HEK293T (cell line): ENCODE measurements around the gene TMEM178B.

Experiments used
- ARNT ChIP-seq: fragments of 450-650 bp; IDR thresholded peaks from 2 replicates; pipeline ENCODE4 v1.6.1; 2017; ENCODE audit warnings: mild to moderate bottlenecking
- BHLHE40 ChIP-seq: fragments of 450-650 bp; IDR thresholded peaks from 2 replicates; pipeline ENCODE4 v1.6.1; 2016; ENCODE audit warnings: mild to moderate bottlenecking, moderate library complexity, borderline replicate concordance
- ELF4 ChIP-seq: fragments of 450-650 bp; IDR thresholded peaks from 2 replicates; pipeline ENCODE4 v1.6.1; 2017; ENCODE audit warnings: antibody characterized with exemption
- FOXA1 ChIP-seq: fragments of 450-650 bp; IDR thresholded peaks from 2 replicates; pipeline ENCODE4 v1.6.1; 2016; ENCODE audit warnings: mild to moderate bottlenecking
- FOXK2 ChIP-seq: fragments of 450-650 bp; IDR thresholded peaks from 2 replicates; pipeline ENCODE4 v1.6.1; 2016; ENCODE audit warnings: mild to moderate bottlenecking
- HDGF ChIP-seq: fragments of 450-650 bp; IDR thresholded peaks from 2 replicates; pipeline ENCODE4 v1.6.1; 2017; ENCODE audit warnings: antibody characterized with exemption, borderline replicate concordance
- L3MBTL2 ChIP-seq: fragments of 450-650 bp; conservative IDR thresholded peaks from 2 replicates; pipeline ENCODE4 v1.6.1; 2016; ENCODE audit warnings: mild to moderate bottlenecking
- SP1 ChIP-seq: fragments of 450-650 bp; IDR thresholded peaks from 2 replicates; pipeline ENCODE4 v1.6.1; 2017
- SUZ12 ChIP-seq: fragments of 450-650 bp; IDR thresholded peaks from 2 replicates; pipeline ENCODE4 v1.6.1; 2016; ENCODE audit warnings: mild to moderate bottlenecking
- TARDBP ChIP-seq: fragments of 450-650 bp; IDR thresholded peaks from 2 replicates; pipeline ENCODE4 v1.6.1; 2016
- ZNF384 ChIP-seq: fragments of 450-650 bp; IDR thresholded peaks from 2 replicates; pipeline ENCODE4 v1.6.1; 2016

- no peak for TF ChIP-seq ELF4
- TF ChIP-seq SP1: no peak
- TF ChIP-seq SUZ12: no peak
- TF ChIP-seq ZNF384: no peak
- TF ChIP-seq ARNT: no peak
- no peak for TF ChIP-seq BHLHE40
- no peak for TF ChIP-seq L3MBTL2
- no peak for TF ChIP-seq HDGF
- TF ChIP-seq FOXK2: no peak
- TF ChIP-seq TARDBP: no peak
- TF ChIP-seq FOXA1: no peak
Observed at GRCh38 chr7:141468341-141468740, 394.5 kb downstream of the TMEM178B start.
